GM19099 (cell line): ENCODE results near the gene FES.

Source experiments
- POLR2A ChIP-seq: IDR thresholded peaks from 3 replicates; pipeline ENCODE4 v1.6.1; 2011; ENCODE audit warnings: low read depth; ENCODE audit not compliant: insufficient read length; ENCODE audit errors: extremely low read depth

FES gene

GRCh38 chr15:90883976-90884718, at the start of gene FES:
Gene FES, plus strand, starts transcription at chr15:90884504. Its CDS starts 542 bp downstream, at chr15:90885046.
- peak; percentile 54 for TF ChIP-seq POLR2A

GRCh38 chr15:90834626-90835025, 49.7 kb upstream of the FES start:
- TF ChIP-seq POLR2A = no peak

- no peak for TF ChIP-seq POLR2A
Measured at GRCh38 chr15:90836296-90836871, 47.9 kb upstream of the FES start.

DNA sequence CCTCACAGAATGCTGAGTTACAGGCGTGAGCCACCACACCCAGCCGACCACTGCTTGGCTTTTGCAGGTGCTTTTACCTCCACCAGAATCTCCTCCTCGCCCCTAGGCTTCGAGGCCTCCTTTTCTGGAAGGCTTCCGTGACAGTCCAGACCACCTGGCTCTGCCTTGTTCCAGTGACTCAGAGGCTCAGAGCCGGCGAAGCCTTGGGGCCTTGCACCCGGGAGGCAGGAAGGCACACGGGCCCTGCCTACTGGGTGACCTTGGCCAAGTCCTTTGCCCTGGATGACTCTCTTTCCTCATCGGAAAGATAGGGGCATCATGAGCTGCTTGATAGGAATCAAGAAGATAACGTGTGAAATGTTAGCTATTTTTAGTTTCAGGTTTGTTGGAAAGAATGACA, 47.2 kb upstream of the FES start:
- TF ChIP-seq POLR2A = no peak

- TF ChIP-seq POLR2A = no peak
Measured at GRCh38 chr15:90838139-90838538, 46.2 kb upstream of the FES start.

- TF ChIP-seq POLR2A = no peak
Measured at GRCh38 chr15:90838544-90838943, 45.8 kb upstream of the FES start.

DNA sequence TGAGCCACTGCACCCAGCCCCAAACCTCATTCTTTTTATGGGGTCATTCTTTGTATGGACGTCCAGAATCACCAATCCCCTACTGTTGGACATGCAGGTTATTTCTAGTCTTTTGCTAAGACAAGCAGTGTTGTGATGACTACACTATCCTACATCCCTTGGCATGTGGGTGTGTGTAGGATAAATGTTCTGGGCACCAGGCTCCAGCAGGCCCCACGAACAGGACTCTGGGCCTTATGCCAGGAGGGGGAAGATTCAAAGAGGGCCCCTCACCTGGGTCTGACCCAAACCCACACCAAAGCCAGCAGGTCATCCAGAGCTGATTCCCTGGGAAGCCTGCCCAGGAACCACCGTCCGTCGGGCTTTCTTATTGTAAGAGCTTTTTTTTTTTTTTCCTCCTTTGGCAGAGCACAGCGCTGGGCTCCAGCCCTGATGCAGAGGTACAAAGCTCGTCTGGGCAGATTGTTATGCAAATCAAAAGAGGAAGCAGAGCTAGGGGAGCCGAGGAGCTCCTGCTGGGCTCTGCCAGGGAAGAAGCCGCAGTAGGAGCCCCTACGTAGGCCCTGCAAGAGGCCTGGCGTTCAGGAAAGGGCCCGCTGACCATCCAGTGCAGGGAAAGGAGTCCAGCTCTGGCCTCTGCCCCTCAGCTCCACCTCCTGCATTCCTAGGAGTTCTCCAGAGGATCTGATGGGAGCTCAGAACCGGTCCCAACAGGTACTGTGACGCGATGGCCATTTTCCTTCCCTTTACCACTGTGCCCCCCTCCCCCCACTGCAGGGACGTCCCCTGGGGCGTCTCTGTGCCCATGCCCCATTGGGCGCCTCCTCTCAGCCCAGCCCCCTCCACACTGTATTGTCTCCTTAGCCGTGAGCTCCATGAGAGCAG, 44.9 kb upstream of the FES start:
- peak; percentile 69 for TF ChIP-seq POLR2A

DNA sequence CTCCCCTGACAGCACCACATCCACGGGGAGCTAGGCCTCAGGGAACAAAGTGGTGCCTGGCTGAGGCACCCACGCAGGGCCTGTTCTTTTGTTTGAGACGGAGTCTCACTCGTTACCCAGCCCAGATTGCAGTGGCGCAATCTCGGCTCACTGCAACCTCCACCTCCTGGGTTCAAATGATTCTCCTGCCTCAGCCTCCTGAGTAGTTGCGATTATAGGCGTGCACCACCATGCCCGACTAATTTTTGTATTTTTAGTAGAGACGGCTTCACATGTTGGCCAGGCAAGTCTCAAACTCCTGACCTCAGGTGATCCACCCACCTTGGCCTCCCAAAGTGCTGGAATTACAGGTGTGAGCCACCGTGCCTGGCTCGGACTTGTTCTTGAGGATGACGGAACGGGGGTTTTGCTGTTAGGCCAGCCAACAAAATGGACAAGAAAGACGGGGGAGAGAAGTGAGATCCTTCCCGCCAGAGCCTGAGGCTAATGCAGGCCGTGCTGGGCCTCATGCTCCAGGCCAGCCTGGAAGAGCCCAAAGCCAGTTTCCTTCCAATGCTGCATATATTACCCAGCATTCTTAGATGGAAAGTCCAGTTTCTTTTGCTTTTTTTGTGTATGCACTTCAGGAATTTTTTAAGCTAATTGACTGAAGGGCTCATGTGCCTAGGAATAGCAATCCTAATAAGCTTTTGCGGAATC, 44.0 kb upstream of the FES start:
- TF ChIP-seq POLR2A = no peak

DNA sequence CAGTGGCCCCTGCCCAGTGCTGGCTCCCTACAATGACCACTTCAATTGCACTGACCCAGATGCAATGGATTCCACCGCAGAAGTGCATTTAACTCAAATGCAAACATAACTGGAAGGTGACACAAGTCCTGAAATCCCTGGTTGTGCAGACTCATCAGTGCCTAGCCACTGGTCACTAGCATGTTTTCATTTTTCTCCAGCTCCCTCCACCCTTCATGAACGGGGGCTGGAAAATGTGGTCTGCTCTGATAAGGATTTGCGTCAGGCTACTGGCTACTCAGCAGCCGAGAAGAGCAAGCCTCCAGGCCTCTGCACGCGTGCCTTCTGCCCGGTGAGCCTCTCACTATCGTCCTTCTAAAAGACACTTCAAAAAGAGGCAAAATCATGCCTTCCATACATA, 43.4 kb upstream of the FES start:
- TF ChIP-seq POLR2A = no peak

- no peak for TF ChIP-seq POLR2A
Measured at GRCh38 chr15:90844696-90845095, 39.6 kb upstream of the FES start.

GRCh38 chr15:90845201-90845949, 38.9 kb upstream of the FES start:
- no peak for TF ChIP-seq POLR2A

DNA sequence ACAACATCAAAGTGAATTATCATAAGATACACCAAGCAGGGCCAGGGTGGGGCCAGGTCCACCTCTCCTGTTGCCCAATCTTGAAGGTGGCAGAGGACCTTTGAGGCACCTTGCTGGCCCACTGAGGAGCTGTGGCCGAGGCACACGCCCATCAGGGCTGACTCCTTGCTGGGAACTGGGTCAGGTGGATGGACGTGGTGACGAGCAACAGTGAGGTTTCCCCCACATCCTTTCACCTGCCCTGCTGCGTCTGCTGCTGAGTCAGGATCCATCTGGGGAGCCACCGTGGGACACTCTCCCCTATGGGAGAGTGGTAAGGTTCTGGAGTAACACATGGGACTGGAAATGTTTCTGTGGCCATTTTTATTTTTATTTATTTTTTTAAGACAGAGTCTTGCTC, 33.2 kb upstream of the FES start:
- TF ChIP-seq POLR2A = no peak

- no peak for TF ChIP-seq POLR2A
Measured at GRCh38 chr15:90851940-90852339, 32.4 kb upstream of the FES start.

- TF ChIP-seq POLR2A = no peak
Measured at GRCh38 chr15:90855139-90855538, 29.2 kb upstream of the FES start.

GRCh38 chr15:90857337-90857736, 27.0 kb upstream of the FES start:
- no peak for TF ChIP-seq POLR2A

DNA sequence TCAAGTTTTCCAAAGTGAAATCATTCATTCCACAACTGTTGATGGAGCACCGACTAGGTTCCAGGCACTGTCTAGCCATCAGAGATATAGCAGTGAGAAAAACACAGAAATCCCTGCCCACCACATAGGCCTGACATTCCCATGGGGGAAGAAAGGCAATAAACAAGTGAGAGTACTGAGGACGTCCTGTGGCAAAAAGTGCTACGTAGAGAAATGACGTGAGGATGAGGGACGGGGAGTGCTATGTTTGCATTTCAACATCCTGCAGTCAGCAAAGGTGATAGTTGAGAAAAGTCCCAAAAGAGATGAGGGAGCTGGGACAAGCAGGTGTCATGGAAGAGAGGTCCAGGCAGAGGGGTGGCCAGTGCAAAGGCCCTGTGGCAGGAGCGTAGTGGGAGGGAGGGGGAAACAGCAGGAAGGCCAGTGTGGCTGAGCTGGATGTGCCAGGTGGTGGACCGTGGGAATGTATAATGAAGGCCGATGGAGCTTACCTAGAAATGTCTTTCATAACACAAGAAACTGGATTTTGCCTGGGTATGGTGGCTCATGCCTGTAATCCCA, 26.3 kb upstream of the FES start:
- no peak for TF ChIP-seq POLR2A
